ENCODE results near the gene LARGE1. TPM values are rescaled to one million over a fixed set of nuclear protein-coding genes. Genes with fewer than 3 reads are reported as not detected.

LARGE1 gene
- total and polyA plus RNA-seq, 2 of the 13 experiments (the other 11 are each of a cell fraction or from before 2014, with no cell fraction given), result 8.4 to 11.0 TPM

DNA sequence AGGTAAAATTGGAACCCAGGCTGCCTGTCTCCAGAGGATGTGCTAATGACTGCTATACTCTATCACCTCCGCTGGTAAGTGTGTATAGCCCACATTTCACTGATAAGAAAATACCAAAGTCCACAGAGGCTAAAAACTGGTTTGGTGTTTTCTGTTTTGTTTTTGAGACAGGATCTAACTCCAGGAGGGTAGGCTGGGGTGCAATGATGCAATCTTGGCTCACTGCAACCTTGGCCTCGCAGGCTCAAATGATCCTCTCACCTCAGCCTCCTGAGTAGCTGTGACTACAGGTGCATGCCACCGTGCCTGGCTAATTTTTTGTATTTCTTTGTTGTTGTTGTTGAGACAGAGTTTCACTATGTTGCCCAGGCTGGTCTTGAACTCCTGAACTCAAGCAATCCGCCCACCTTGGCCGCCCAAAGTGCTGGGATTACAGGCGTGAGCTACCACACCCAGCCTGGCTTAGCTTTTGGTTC, 409.8 kb downstream of the LARGE1 start (continued):
- TF ChIP-seq ZNF484 (CRISPR knock-in tag; IDR thresholded peaks at IDR 0.05; ENCODE audit: borderline replicate concordance, low read depth), result no peak
- TF ChIP-seq SNRNP70 (IDR thresholded peaks at IDR 0.05; ENCODE audit: low read depth, low read length), result no peak
- TF ChIP-seq, protein P1, sequence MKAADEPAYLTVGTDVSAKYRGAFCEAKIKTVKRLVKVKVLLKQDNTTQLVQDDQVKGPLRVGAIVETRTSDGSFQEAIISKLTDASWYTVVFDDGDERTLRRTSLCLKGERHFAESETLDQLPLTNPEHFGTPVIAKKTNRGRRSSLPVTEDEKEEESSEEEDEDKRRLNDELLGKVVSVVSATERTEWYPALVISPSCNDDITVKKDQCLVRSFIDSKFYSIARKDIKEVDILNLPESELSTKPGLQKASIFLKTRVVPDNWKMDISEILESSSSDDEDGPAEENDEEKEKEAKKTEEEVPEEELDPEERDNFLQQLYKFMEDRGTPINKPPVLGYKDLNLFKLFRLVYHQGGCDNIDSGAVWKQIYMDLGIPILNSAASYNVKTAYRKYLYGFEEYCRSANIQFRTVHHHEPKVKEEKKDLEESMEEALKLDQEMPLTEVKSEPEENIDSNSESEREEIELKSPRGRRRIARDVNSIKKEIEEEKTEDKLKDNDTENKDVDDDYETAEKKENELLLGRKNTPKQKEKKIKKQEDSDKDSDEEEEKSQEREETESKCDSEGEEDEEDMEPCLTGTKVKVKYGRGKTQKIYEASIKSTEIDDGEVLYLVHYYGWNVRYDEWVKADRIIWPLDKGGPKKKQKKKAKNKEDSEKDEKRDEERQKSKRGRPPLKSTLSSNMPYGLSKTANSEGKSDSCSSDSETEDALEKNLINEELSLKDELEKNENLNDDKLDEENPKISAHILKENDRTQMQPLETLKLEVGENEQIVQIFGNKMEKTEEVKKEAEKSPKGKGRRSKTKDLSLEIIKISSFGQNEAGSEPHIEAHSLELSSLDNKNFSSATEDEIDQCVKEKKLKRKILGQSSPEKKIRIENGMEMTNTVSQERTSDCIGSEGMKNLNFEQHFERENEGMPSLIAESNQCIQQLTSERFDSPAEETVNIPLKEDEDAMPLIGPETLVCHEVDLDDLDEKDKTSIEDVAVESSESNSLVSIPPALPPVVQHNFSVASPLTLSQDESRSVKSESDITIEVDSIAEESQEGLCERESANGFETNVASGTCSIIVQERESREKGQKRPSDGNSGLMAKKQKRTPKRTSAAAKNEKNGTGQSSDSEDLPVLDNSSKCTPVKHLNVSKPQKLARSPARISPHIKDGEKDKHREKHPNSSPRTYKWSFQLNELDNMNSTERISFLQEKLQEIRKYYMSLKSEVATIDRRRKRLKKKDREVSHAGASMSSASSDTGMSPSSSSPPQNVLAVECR (CRISPR knock-in tag; IDR thresholded peaks at IDR 0.05; ENCODE audit: borderline replicate concordance), result peak; percentile 20; the same call in 1 of the 2 replicates
- no peak for TF ChIP-seq ZNF547 (CRISPR knock-in tag; IDR thresholded peaks at IDR 0.05)
- TF ChIP-seq ZNF124 (CRISPR knock-in tag; IDR thresholded peaks at IDR 0.05), result no peak
- TF ChIP-seq ZFP36 (IDR thresholded peaks at IDR 0.05; ENCODE audit: borderline replicate concordance, low read depth, low read length, partially characterized antibody), result no peak
- peak; percentile 65 for TF ChIP-seq HOXA3 (CRISPR knock-in tag; IDR thresholded peaks at IDR 0.05)
- no peak for TF ChIP-seq SUZ12 (IDR thresholded peaks at IDR 0.05; ENCODE audit: low read depth, low read length)
- TF ChIP-seq, protein P2, sequence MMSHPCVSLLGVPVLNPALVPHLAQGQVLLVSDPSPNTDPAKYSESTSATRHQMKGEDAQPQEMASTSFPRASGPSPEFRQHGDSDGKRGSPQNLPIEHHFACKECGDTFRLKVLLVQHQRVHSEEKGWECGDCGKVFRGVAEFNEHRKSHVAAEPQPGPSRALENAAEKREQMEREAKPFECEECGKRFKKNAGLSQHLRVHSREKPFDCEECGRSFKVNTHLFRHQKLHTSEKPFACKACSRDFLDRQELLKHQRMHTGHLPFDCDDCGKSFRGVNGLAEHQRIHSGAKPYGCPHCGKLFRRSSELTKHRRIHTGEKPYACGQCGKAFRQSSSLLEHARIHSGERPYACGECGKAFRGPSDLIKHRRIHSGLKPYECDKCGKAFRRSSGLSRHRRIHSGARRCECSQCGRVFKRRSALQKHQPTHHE (CRISPR knock-in tag; IDR thresholded peaks at IDR 0.05; ENCODE audit: borderline replicate concordance), result no peak
- TF ChIP-seq, protein P3, sequence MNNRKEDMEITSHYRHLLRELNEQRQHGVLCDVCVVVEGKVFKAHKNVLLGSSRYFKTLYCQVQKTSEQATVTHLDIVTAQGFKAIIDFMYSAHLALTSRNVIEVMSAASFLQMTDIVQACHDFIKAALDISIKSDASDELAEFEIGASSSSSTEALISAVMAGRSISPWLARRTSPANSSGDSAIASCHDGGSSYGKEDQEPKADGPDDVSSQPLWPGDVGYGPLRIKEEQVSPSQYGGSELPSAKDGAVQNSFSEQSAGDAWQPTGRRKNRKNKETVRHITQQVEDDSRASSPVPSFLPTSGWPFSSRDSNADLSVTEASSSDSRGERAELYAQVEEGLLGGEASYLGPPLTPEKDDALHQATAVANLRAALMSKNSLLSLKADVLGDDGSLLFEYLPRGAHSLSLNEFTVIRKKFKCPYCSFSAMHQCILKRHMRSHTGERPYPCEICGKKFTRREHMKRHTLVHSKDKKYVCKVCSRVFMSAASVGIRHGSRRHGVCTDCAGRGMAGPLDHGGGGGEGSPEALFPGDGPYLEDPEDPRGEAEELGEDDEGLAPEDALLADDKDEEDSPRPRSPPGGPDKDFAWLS (CRISPR knock-in tag; IDR thresholded peaks at IDR 0.05; ENCODE audit: borderline replicate concordance), result no peak
- TF ChIP-seq, protein P4, sequence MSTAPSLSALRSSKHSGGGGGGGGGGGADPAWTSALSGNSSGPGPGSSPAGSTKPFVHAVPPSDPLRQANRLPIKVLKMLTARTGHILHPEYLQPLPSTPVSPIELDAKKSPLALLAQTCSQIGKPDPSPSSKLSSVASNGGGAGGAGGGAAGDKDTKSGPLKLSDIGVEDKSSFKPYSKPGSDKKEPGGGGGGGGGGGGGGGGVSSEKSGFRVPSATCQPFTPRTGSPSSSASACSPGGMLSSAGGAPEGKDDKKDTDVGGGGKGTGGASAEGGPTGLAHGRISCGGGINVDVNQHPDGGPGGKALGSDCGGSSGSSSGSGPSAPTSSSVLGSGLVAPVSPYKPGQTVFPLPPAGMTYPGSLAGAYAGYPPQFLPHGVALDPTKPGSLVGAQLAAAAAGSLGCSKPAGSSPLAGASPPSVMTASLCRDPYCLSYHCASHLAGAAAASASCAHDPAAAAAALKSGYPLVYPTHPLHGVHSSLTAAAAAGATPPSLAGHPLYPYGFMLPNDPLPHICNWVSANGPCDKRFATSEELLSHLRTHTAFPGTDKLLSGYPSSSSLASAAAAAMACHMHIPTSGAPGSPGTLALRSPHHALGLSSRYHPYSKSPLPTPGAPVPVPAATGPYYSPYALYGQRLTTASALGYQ (CRISPR knock-in tag; IDR thresholded peaks at IDR 0.05), result no peak; the same call in 1 of the 2 replicates
- TF ChIP-seq, protein P5, sequence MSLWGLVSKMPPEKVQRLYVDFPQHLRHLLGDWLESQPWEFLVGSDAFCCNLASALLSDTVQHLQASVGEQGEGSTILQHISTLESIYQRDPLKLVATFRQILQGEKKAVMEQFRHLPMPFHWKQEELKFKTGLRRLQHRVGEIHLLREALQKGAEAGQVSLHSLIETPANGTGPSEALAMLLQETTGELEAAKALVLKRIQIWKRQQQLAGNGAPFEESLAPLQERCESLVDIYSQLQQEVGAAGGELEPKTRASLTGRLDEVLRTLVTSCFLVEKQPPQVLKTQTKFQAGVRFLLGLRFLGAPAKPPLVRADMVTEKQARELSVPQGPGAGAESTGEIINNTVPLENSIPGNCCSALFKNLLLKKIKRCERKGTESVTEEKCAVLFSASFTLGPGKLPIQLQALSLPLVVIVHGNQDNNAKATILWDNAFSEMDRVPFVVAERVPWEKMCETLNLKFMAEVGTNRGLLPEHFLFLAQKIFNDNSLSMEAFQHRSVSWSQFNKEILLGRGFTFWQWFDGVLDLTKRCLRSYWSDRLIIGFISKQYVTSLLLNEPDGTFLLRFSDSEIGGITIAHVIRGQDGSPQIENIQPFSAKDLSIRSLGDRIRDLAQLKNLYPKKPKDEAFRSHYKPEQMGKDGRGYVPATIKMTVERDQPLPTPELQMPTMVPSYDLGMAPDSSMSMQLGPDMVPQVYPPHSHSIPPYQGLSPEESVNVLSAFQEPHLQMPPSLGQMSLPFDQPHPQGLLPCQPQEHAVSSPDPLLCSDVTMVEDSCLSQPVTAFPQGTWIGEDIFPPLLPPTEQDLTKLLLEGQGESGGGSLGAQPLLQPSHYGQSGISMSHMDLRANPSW (CRISPR knock-in tag; IDR thresholded peaks at IDR 0.05; ENCODE audit: borderline replicate concordance), result peak; percentile 81; the same call in 1 of the 2 replicates
- 0 out of 2 replicates have a peak, but pooled peaks have one; percentile 15 for TF ChIP-seq TP53 (CRISPR knock-in tag; conservative IDR thresholded peaks at IDR 0.05)
- no peak for TF ChIP-seq SNAPC2 (CRISPR knock-in tag; IDR thresholded peaks at IDR 0.05)
- TF ChIP-seq ZBTB7B (CRISPR knock-in tag; IDR thresholded peaks at IDR 0.05), result peak; percentile 42; the same call in 1 of the 2 replicates
- TF ChIP-seq, protein P6, sequence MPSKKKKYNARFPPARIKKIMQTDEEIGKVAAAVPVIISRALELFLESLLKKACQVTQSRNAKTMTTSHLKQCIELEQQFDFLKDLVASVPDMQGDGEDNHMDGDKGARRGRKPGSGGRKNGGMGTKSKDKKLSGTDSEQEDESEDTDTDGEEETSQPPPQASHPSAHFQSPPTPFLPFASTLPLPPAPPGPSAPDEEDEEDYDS (CRISPR knock-in tag; IDR thresholded peaks at IDR 0.05), result no peak
